ENCODE data around the gene PAK4. TPM values are rescaled to one million over a fixed set of nuclear protein-coding genes. Genes with fewer than 3 reads are reported as not detected.

The PAK4 gene
- total and polyA plus RNA-seq, 2 donors from 2014 or later = 52.5 to 55.6 TPM

DNA sequence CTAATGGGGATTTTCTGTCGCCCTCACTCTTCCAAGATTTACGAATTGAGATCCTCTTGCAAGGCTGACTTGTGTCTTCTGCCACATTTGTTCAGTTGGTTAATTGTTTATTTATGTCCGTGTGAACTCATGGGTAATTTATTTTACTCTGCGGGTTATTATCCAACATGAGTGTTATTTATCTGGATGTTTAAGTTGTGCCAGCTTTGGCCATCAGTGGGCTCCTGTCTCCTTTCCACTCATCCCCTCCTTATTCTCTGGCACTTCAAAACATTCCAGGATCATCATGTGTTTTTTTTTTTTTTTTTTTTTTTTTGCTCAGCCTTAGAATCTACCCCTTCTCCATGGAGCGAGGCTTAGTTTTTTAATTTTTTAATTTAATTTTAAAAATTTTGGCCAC lies 22.4 kb upstream of the PAK4 start:
- H3K9me3 ChIP-seq (ENCODE audit: control insufficient read depth in 2 of 3, insufficient read depth in 1 of 3, low read length in 3 of 3) = no peaks in the 10 kb centered on the region
- intact Hi-C loops (cut with DNase I) = no loop called here
- DNase-seq = no peak
- no peak for FAIRE-seq
- H3K4me3 ChIP-seq (ENCODE audit: low read length in 3 of 3) = no peak overlapping the region
- no peak overlapping the region for H3K9ac ChIP-seq (ENCODE audit: low read length in 3 of 3)
- H3K27ac ChIP-seq (ENCODE audit: low read depth in 2 of 2, low read length in 2 of 2) = no peak overlapping the region
- H3K4me1 ChIP-seq (ENCODE audit: control insufficient read depth in 2 of 3, insufficient read depth in 2 of 3, low read depth in 1 of 3, low read length in 3 of 3) = no peaks in the 10 kb centered on the region
- no peak for TF ChIP-seq CTCF (IDR thresholded peaks at IDR 0.05; ENCODE audit: borderline replicate concordance, extremely low read depth, insufficient read depth)
- H3K27me3 ChIP-seq (ENCODE audit: control insufficient read depth, insufficient read depth, low read length) = no peaks in the 10 kb centered on the region
- no peaks in the 10 kb centered on the region for H3K36me3 ChIP-seq (ENCODE audit: control insufficient read depth in 2 of 3, insufficient read depth in 3 of 3, low read length in 3 of 3)

DNA sequence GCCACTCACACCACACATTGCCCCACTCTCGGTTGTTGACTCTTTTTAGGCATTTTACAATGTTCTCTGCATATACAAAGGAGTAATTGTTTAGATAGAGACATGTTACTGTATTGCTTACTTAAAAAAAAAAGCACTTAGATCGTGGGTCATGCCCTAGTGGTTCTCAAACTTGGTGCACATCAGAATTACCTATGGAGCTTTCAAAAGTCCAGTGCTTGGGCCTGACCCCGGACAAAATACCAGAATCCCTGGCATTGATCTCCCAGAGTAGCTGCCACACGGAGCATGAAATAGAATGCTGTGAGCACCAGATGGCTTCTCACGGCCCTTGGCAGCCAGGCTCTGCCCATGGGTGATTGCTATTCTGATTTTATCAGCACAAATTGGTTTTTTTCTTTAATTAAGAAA lies 21.4 kb upstream of the PAK4 start:
- TF ChIP-seq CTCF (IDR thresholded peaks at IDR 0.05; ENCODE audit: borderline replicate concordance, extremely low read depth, insufficient read depth) = no peak
- no peak for FAIRE-seq
- no peaks in the 10 kb centered on the region for H3K9me3 ChIP-seq (ENCODE audit: control insufficient read depth in 2 of 3, insufficient read depth in 1 of 3, low read length in 3 of 3)

DNA sequence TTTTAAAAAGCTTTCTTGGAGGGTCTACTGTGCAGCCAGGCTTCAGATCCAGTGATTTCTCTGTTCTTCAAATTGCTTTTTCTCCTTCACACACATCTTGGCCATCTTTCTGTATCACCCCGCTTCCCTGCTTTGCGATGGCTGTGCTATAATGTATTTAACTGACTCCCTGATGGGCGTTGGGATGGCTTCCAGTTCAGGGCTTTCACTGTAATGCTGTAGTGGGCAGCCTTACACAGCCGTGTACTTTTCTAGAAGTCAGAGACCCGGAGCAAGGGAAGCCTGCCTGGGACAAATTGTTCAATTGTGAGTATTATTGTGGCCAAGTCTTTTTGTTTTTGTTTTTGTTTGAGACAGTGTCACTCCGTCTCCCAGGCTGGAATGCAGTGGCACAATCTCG lies 19.4 kb upstream of the PAK4 start:
- intact Hi-C loops (cut with DNase I) = no loop called here
- H3K4me1 ChIP-seq (ENCODE audit: control insufficient read depth in 2 of 3, insufficient read depth in 2 of 3, low read depth in 1 of 3, low read length in 3 of 3) = no peaks in the 10 kb centered on the region
- FAIRE-seq = no peak

More for the DNA sequence above, 21.4 kb upstream of the PAK4 start:
- Histone ChIP-seq H3K4me3 (ENCODE audit: low read length in 3 of 3) (no peak overlapping the region), H3K9ac (ENCODE audit: low read length in 3 of 3) (no peak overlapping the region), H3K36me3 (ENCODE audit: control insufficient read depth in 2 of 3, insufficient read depth in 3 of 3, low read length in 3 of 3) (no peaks in the 10 kb centered on the region), H3K27me3 (ENCODE audit: control insufficient read depth, insufficient read depth, low read length) (no peaks in the 10 kb centered on the region), H3K4me1 (ENCODE audit: control insufficient read depth in 2 of 3, insufficient read depth in 2 of 3, low read depth in 1 of 3, low read length in 3 of 3) (no peaks in the 10 kb centered on the region), H3K27ac (ENCODE audit: low read depth in 2 of 2, low read length in 2 of 2) (no peak overlapping the region)
- intact Hi-C loops (cut with DNase I) = no loop called here
- peak in 2 of 5 donors; percentile 52 to 58 for DNase-seq

More for the DNA sequence above, 19.4 kb upstream of the PAK4 start:
- DNase-seq = no peak
- Histone ChIP-seq H3K27me3 (ENCODE audit: control insufficient read depth, insufficient read depth, low read length) (no peaks in the 10 kb centered on the region), H3K27ac (ENCODE audit: low read depth in 2 of 2, low read length in 2 of 2) (no peak overlapping the region), H3K9me3 (ENCODE audit: control insufficient read depth in 2 of 3, insufficient read depth in 1 of 3, low read length in 3 of 3) (no peaks in the 10 kb centered on the region), H3K4me3 (ENCODE audit: low read length in 3 of 3) (no peak overlapping the region), H3K9ac (ENCODE audit: low read length in 3 of 3) (no peak overlapping the region), H3K36me3 (ENCODE audit: control insufficient read depth in 2 of 3, insufficient read depth in 3 of 3, low read length in 3 of 3) (no peaks in the 10 kb centered on the region)
- no peak for TF ChIP-seq CTCF (IDR thresholded peaks at IDR 0.05; ENCODE audit: borderline replicate concordance, extremely low read depth, insufficient read depth)
